ENCODE measurements around the gene IRF8. TPM values are rescaled to one million over a fixed set of nuclear protein-coding genes. Genes with fewer than 3 reads are reported as not detected.
A peak's percentile ranks its signal among the peaks of the same experiment; 100 is the strongest.

The IRF8 gene
- total RNA-seq, 4 donors from 2014 or later, result 2.4 to 14.6 (median 5.0) TPM

GRCh38 chr16:85963753-85964285 lies 64.9 kb downstream of the IRF8 start:
- DNase-seq, result peak; percentile 94 to 97
- peaks cover 23 to 32% of the 10 kb centered on the region in 2 donors for H3K4me1 ChIP-seq
- no peaks in the 10 kb centered on the region for H3K9me3 ChIP-seq
- no peaks in the 10 kb centered on the region for H3K27me3 ChIP-seq
- no peak overlapping the region for H3K4me3 ChIP-seq (replicated peaks in 1 of 3)
- H3K27ac ChIP-seq, result peak overlapping the region; percentile 57 to 91 (median 79)
- intact Hi-C loops (cut with DNase I), result no loop called here
- 10 to 27% methylated on average over 10 of the region's 10 CpGs for WGBS, 2 donors
- TF ChIP-seq CTCF (IDR thresholded peaks at IDR 0.05), result no peak
- TF ChIP-seq POLR2A (IDR thresholded peaks at IDR 0.05), result peak in 1 of 2 donors; percentile 36
- H3K36me3 ChIP-seq, result no peaks in the 10 kb centered on the region

GRCh38 chr16:85965125-85965524 lies 66.2 kb downstream of the IRF8 start:
- no peaks in the 10 kb centered on the region for H3K9me3 ChIP-seq
- H3K36me3 ChIP-seq, result no peaks in the 10 kb centered on the region
- 88 to 91% methylated on average over 7 of the region's 7 CpGs for WGBS, 2 donors
- intact Hi-C loops (cut with DNase I), result no loop called here
- peak overlapping the region in 1 of 3 donors; percentile 91 for H3K27ac ChIP-seq
- no peak overlapping the region for H3K4me3 ChIP-seq (replicated peaks in 1 of 3)
- TF ChIP-seq CTCF (IDR thresholded peaks at IDR 0.05) (no peak), POLR2A (IDR thresholded peaks at IDR 0.05) (no peak)
- no peak for DNase-seq
- H3K4me1 ChIP-seq, result peaks cover 21 to 37% of the 10 kb centered on the region in 2 donors
- no peaks in the 10 kb centered on the region for H3K27me3 ChIP-seq

- TF ChIP-seq POLR2A (IDR thresholded peaks at IDR 0.05), result no peak
- no peak for TF ChIP-seq CTCF (IDR thresholded peaks at IDR 0.05)
- WGBS, 2 donors, result 66 to 89% methylated on average over 2 of the region's 2 CpGs
Observed at GRCh38 chr16:85967111-85967510, 68.1 kb downstream of the IRF8 start.

GRCh38 chr16:85968041-85968920 lies 69.3 kb downstream of the IRF8 start:
- no peak for TF ChIP-seq POLR2A (IDR thresholded peaks at IDR 0.05)
- TF ChIP-seq CTCF (IDR thresholded peaks at IDR 0.05), result no peak
- 81 to 87% methylated on average over 14 of the region's 14 CpGs for WGBS, 2 donors
- peaks cover 10 to 25% of the 10 kb centered on the region in 2 donors for H3K4me1 ChIP-seq
- no peaks in the 10 kb centered on the region for H3K9me3 ChIP-seq
- intact Hi-C loops (cut with DNase I), result no loop called here
- no peaks in the 10 kb centered on the region for H3K27me3 ChIP-seq
- H3K27ac ChIP-seq, result no peak overlapping the region
- DNase-seq, result no peak
- H3K36me3 ChIP-seq, result no peaks in the 10 kb centered on the region
- H3K4me3 ChIP-seq (replicated peaks in 1 of 3), result no peak overlapping the region

More at GRCh38 chr16:85967111-85967510, 68.1 kb downstream of the IRF8 start:
- H3K27ac ChIP-seq, result no peak overlapping the region
- DNase-seq, result no peak
- no peaks in the 10 kb centered on the region for H3K9me3 ChIP-seq
- intact Hi-C loops (cut with DNase I), result no loop called here
- no peak overlapping the region for H3K4me3 ChIP-seq (replicated peaks in 1 of 3)
- peaks cover 16 to 29% of the 10 kb centered on the region in 2 donors for H3K4me1 ChIP-seq
- H3K27me3 ChIP-seq, result no peaks in the 10 kb centered on the region
- no peaks in the 10 kb centered on the region for H3K36me3 ChIP-seq

- WGBS, 2 donors, result 28 to 32% methylated on average over 2 of the region's 2 CpGs
- Histone ChIP-seq H3K4me3 (replicated peaks in 1 of 3) (no peak overlapping the region), H3K36me3 (no peaks in the 10 kb centered on the region), H3K9me3 (no peaks in the 10 kb centered on the region), H3K27me3 (no peaks in the 10 kb centered on the region), H3K27ac (no peak overlapping the region), H3K4me1 (peaks cover 3 to 18% of the 10 kb centered on the region in 2 donors)
- TF ChIP-seq CTCF (IDR thresholded peaks at IDR 0.05) (no peak), POLR2A (IDR thresholded peaks at IDR 0.05) (no peak)
- DNase-seq, result no peak
- intact Hi-C loops (cut with DNase I), result no loop called here
Observed at GRCh38 chr16:85969159-85969558, 70.2 kb downstream of the IRF8 start.
